ENCODE data around the gene EFNB2.

The EFNB2 gene

GRCh38 chr13:106525865-106526264 is 9.6 kb downstream of the EFNB2 start:
- TF ChIP-seq CTCF (IDR thresholded peaks at IDR 0.05; ENCODE audit: low read length) = no peak
- TF ChIP-seq EZH2phosphoT487 (IDR thresholded peaks at IDR 0.05; ENCODE audit: low read length) = no peak
- no peak for TF ChIP-seq EZH2 (optimal IDR thresholded peaks at IDR 0.05; ENCODE audit: low read depth, low read length)
- Histone ChIP-seq H3F3A (ENCODE audit: insufficient read depth, low read length) (no peaks in the 10 kb centered on the region), H3K4me3 (ENCODE audit: low read length) (no peak overlapping the region), H4K20me1 (ENCODE audit: insufficient read depth, low read length) (no peaks in the 10 kb centered on the region), H3K9me3 (replicated peaks; ENCODE audit: insufficient read depth, low read length) (no peaks in the 10 kb centered on the region), H3K4me2 (ENCODE audit: low read depth, low read length) (no peak overlapping the region), H3K79me2 (ENCODE audit: low read length) (no peaks in the 10 kb centered on the region), H3K4me1 (ENCODE audit: low read length) (no peaks in the 10 kb centered on the region), H3K27me3 (replicated peaks; ENCODE audit: insufficient read depth, low read length) (no peaks in the 10 kb centered on the region), H3K36me3 (replicated peaks; ENCODE audit: insufficient read depth, low read length) (no peaks in the 10 kb centered on the region), H2AFZ (ENCODE audit: low read length) (no peak overlapping the region), H3K9ac (ENCODE audit: low read length) (no peak overlapping the region), H3K27ac (ENCODE audit: low read length) (no peak overlapping the region), H3K9me2 (replicated peaks; ENCODE audit: insufficient read depth, low read length) (no peaks in the 10 kb centered on the region)
- no peak for DNase-seq

GRCh38 chr13:106524108-106524507 is 11.4 kb downstream of the EFNB2 start:
- Histone ChIP-seq H3K9ac (ENCODE audit: low read length) (no peak overlapping the region), H3K27ac (ENCODE audit: low read length) (no peak overlapping the region), H3K27me3 (replicated peaks; ENCODE audit: insufficient read depth, low read length) (no peaks in the 10 kb centered on the region), H3K4me2 (ENCODE audit: low read depth, low read length) (no peak overlapping the region), H3K9me3 (replicated peaks; ENCODE audit: insufficient read depth, low read length) (no peaks in the 10 kb centered on the region), H3K36me3 (replicated peaks; ENCODE audit: insufficient read depth, low read length) (no peaks in the 10 kb centered on the region), H3K4me3 (ENCODE audit: low read length) (no peak overlapping the region), H2AFZ (ENCODE audit: low read length) (no peak overlapping the region), H3K79me2 (ENCODE audit: low read length) (no peaks in the 10 kb centered on the region), H4K20me1 (ENCODE audit: insufficient read depth, low read length) (no peaks in the 10 kb centered on the region), H3K4me1 (ENCODE audit: low read length) (no peaks in the 10 kb centered on the region), H3F3A (ENCODE audit: insufficient read depth, low read length) (no peaks in the 10 kb centered on the region), H3K9me2 (replicated peaks; ENCODE audit: insufficient read depth, low read length) (no peaks in the 10 kb centered on the region)
- no peak for TF ChIP-seq CTCF (IDR thresholded peaks at IDR 0.05; ENCODE audit: low read length)
- TF ChIP-seq EZH2phosphoT487 (IDR thresholded peaks at IDR 0.05; ENCODE audit: low read length) = no peak
- no peak for TF ChIP-seq EZH2 (optimal IDR thresholded peaks at IDR 0.05; ENCODE audit: low read depth, low read length)
- no peak for DNase-seq

- H2AFZ ChIP-seq (ENCODE audit: low read length) = no peak overlapping the region
- H3K4me1 ChIP-seq (ENCODE audit: low read length) = no peaks in the 10 kb centered on the region
- no peaks in the 10 kb centered on the region for H3K9me3 ChIP-seq (replicated peaks; ENCODE audit: insufficient read depth, low read length)
- H3F3A ChIP-seq (ENCODE audit: insufficient read depth, low read length) = no peaks in the 10 kb centered on the region
- H3K27me3 ChIP-seq (replicated peaks; ENCODE audit: insufficient read depth, low read length) = no peaks in the 10 kb centered on the region
- no peaks in the 10 kb centered on the region for H4K20me1 ChIP-seq (ENCODE audit: insufficient read depth, low read length)
- no peak overlapping the region for H3K4me2 ChIP-seq (ENCODE audit: low read depth, low read length)
- H3K4me3 ChIP-seq (ENCODE audit: low read length) = no peak overlapping the region
- H3K36me3 ChIP-seq (replicated peaks; ENCODE audit: insufficient read depth, low read length) = no peaks in the 10 kb centered on the region
- H3K9ac ChIP-seq (ENCODE audit: low read length) = no peak overlapping the region
- no peak for DNase-seq
- H3K27ac ChIP-seq (ENCODE audit: low read length) = no peak overlapping the region
- H3K79me2 ChIP-seq (ENCODE audit: low read length) = no peaks in the 10 kb centered on the region
- TF ChIP-seq EZH2phosphoT487 (IDR thresholded peaks at IDR 0.05; ENCODE audit: low read length) = no peak
- no peak for TF ChIP-seq CTCF (IDR thresholded peaks at IDR 0.05; ENCODE audit: low read length)
- TF ChIP-seq EZH2 (optimal IDR thresholded peaks at IDR 0.05; ENCODE audit: low read depth, low read length) = no peak
- no peaks in the 10 kb centered on the region for H3K9me2 ChIP-seq (replicated peaks; ENCODE audit: insufficient read depth, low read length)
These were observed 11.9 kb downstream of the EFNB2 start for GRCh38 chr13:106523576-106523975.

Data from MM.1S (cell line).